Measurements from ENCODE around the gene UQCC3.
"Not testable (repeated sequence)": the region's sequence is repeated elsewhere in the genome, so short reads cannot be mapped to it uniquely, and the experiment has no call there.

Gene UQCC3, protein sequence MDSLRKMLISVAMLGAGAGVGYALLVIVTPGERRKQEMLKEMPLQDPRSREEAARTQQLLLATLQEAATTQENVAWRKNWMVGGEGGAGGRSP

GRCh38 chr11:62671608-62672389, at the start of gene UQCC3, which contains the start of gene LBHD1:
Gene UQCC3, plus strand, starts transcription at chr11:62671673. Its CDS starts 73 bp downstream, at chr11:62671746.
Gene LBHD1, minus strand, starts transcription at chr11:62672267. Its CDS starts 2,236 bp downstream, at chr11:62670031.
- H3K4me1 Mint-ChIP-seq = peaks cover 74% of the 10 kb centered on the region
- no peaks in the 10 kb centered on the region for H3K27me3 Mint-ChIP-seq
- peak within 1 kb of the TSS; percentile 98 for H3K27ac Mint-ChIP-seq
- H3K4me3 Mint-ChIP-seq = peak within 1 kb of the TSS; percentile 99
- H3K9me3 Mint-ChIP-seq = no peaks in the 10 kb centered on the region
- DNase-seq (peak; percentile 78 to 88), ATAC-seq (peak; percentile 91)

DNA sequence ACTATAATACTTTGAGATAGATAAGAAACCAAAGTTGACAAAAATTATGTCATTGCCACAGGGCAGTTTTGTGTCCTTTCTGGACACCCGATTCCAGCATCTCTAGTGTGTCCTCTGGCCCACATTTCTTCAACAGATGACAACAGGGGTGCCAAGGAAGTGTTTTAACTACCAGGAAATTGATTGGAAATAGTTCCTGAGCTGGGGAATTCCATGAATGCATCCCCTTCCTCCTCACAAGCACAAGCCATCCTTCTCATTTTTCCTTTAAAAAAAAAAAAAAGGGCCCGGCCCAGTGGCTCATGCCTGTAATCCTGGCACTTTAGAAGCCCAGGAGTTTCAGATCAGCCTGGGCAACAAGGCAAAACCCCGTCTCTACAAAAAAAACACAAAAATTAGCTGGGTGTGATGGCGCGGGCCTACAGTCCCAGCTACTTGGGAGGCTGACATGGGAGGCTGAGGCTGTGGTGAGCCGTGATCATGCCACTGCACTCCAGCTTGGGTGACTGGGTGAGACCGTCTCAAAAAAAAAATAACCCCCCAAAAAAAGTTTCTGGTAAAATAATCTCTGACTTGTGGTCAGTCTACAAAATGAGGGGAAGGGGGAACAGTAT, 48.9 kb upstream of the UQCC3 start:
- peaks cover 45% of the 10 kb centered on the region for H3K4me1 Mint-ChIP-seq
- peak overlapping the region; percentile 93 to 94 for H3K27ac Mint-ChIP-seq
- H3K9me3 Mint-ChIP-seq = no peaks in the 10 kb centered on the region
- DNase-seq (no peak), ATAC-seq (no peak)
- peak overlapping the region; percentile 78 to 89 for H3K4me3 Mint-ChIP-seq
- no peaks in the 10 kb centered on the region for H3K27me3 Mint-ChIP-seq

GRCh38 chr11:62627713-62628112, 43.8 kb upstream of the UQCC3 start:
- DNase-seq (no peak), ATAC-seq (peak; percentile 58)
- Mint-ChIP-seq H3K27me3 (no peaks in the 10 kb centered on the region), H3K9me3 (no peaks in the 10 kb centered on the region), H3K27ac (no peak overlapping the region), H3K4me1 (peaks cover 21% of the 10 kb centered on the region), H3K4me3 (no peak overlapping the region)

DNA sequence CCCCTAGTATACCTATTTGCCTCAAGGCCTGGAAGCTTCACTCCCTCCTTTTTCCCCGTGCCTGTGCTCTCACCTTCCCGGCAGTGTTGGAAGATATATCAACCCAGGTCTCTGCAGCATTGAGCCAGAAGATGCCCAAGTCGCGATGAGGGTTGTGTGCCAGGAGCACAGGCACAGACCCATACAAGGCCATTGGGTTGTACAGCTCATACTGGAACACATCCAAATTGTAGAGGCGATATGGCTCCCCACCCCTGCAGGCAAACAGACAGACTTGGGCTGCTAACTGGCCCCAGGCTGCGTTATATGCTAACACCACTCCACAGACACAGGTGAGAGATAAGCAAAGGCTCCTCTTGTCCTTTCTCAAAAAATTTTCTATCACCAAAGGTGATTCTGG, 39.0 kb upstream of the UQCC3 start:
- no peak overlapping the region for H3K27ac Mint-ChIP-seq

GRCh38 chr11:62644220-62644619, 27.3 kb upstream of the UQCC3 start:
- Mint-ChIP-seq H3K9me3 (peaks cover 0 to 5% of the 10 kb centered on the region in 2 donors), H3K27ac (peak overlapping the region; percentile 22 to 37), H3K4me1 (peaks cover 65% of the 10 kb centered on the region), H3K4me3 (peak overlapping the region; percentile 35 to 37), H3K27me3 (no peaks in the 10 kb centered on the region)
- ATAC-seq = no peak
- no peak for DNase-seq

More for the DNA sequence above, 39.0 kb upstream of the UQCC3 start:
- no peaks in the 10 kb centered on the region for H3K27me3 Mint-ChIP-seq
- no peak overlapping the region for H3K4me3 Mint-ChIP-seq
- no peak for ATAC-seq
- no peak for DNase-seq
- H3K9me3 Mint-ChIP-seq = no peaks in the 10 kb centered on the region
- H3K4me1 Mint-ChIP-seq = peaks cover 44% of the 10 kb centered on the region

DNA sequence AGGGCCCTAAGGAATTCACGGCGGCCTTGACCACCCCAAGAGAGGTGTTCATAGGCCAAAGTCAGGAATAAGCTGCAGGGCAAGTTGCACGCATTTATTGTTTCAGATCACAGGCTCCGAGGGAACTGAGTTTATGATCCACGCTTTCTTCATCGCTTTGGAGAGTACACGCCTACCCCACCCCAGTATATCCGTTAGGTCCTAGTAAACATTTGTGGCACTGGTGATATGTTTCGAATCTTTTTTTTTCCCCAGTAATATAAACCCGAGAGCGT, 25.9 kb upstream of the UQCC3 start:
- peak; percentile 0 for ATAC-seq
- Mint-ChIP-seq H3K9me3 (no peaks in the 10 kb centered on the region), H3K27ac (peak overlapping the region; percentile 97 to 98), H3K4me1 (peaks cover 59% of the 10 kb centered on the region), H3K27me3 (no peaks in the 10 kb centered on the region), H3K4me3 (peak overlapping the region; percentile 95 to 97)
- no peak for DNase-seq

GRCh38 chr11:62645946-62646824, 25.3 kb upstream of the UQCC3 start, which contains the start of gene GANAB:
Gene GANAB, minus strand, starts transcription at chr11:62646613. Its CDS starts 14 bp downstream, at chr11:62646599.
- Mint-ChIP-seq H3K4me3 (peak within 1 kb of the TSS; percentile 95 to 97), H3K27ac (peak within 1 kb of the TSS; percentile 97 to 98), H3K9me3 (no peaks in the 10 kb centered on the region), H3K4me1 (peaks cover 57% of the 10 kb centered on the region), H3K27me3 (no peaks in the 10 kb centered on the region)
- ATAC-seq (peak; percentile 97), DNase-seq (peak; percentile 97 to 98)

GRCh38 chr11:62646825-62647608, 24.5 kb upstream of the UQCC3 start:
- no peaks in the 10 kb centered on the region for H3K27me3 Mint-ChIP-seq
- H3K27ac Mint-ChIP-seq = peak overlapping the region; percentile 97 to 98
- no peak for ATAC-seq
- H3K9me3 Mint-ChIP-seq = no peaks in the 10 kb centered on the region
- peak overlapping the region; percentile 95 to 97 for H3K4me3 Mint-ChIP-seq
- DNase-seq = no peak
- H3K4me1 Mint-ChIP-seq = peaks cover 54% of the 10 kb centered on the region

GRCh38 chr11:62647609-62648005, 23.9 kb upstream of the UQCC3 start:
- Mint-ChIP-seq H3K4me1 (peaks cover 54% of the 10 kb centered on the region), H3K27ac (no peak overlapping the region), H3K9me3 (no peaks in the 10 kb centered on the region), H3K27me3 (no peaks in the 10 kb centered on the region), H3K4me3 (peak overlapping the region in 1 of 2 donors; percentile 49)
- ATAC-seq (no peak), DNase-seq (no peak)

DNA sequence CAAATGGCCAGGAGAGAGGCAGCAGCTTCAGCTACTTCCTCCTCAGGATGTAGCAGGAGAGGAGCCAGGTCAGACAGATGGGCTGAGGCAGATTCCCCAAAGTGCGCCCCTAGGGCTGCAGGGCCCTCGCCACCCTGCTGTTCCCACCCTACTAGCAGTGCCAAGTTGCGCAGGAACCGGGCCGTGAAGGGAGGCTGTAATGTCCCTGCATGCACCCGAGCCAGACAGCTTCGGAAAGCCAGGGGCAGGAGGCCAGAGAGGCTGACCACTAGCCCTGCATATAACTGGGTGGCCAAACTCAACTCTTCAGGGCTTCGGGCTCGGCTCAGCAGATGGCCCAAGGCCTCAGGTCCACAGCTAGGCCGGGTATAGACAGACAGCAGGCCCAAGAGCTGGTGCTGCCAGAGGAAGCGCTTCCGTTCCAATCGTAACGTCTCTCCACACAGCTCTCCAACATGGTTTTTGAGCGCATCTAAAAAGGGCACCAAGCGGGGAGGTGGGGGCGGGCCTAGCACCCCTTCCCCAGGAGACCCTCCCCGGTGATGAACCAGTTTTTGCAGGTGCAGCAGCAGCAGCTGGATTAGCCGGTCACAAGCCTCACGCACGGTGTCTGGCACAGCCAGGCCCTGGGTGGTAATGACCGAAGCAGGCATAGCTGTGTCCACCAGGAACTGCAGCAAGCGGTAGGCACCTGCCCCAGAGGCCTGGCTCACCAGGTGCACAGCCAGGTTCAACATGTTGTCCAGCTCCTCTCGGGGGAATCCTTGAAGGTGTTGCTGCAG, 23.1 kb upstream of the UQCC3 start:
- Mint-ChIP-seq H3K4me3 (no peak overlapping the region), H3K27ac (no peak overlapping the region), H3K9me3 (no peaks in the 10 kb centered on the region), H3K4me1 (peaks cover 53% of the 10 kb centered on the region), H3K27me3 (no peaks in the 10 kb centered on the region)
- no peak for ATAC-seq
- no peak for DNase-seq

- H3K27me3 Mint-ChIP-seq = no peaks in the 10 kb centered on the region
- H3K9me3 Mint-ChIP-seq = no peaks in the 10 kb centered on the region
- ATAC-seq = no peak
- no peak overlapping the region for H3K4me3 Mint-ChIP-seq
- no peak for DNase-seq
- no peak overlapping the region for H3K27ac Mint-ChIP-seq
- peaks cover 58% of the 10 kb centered on the region for H3K4me1 Mint-ChIP-seq
These were observed 22.5 kb upstream of the UQCC3 start for GRCh38 chr11:62648967-62649364.

DNA sequence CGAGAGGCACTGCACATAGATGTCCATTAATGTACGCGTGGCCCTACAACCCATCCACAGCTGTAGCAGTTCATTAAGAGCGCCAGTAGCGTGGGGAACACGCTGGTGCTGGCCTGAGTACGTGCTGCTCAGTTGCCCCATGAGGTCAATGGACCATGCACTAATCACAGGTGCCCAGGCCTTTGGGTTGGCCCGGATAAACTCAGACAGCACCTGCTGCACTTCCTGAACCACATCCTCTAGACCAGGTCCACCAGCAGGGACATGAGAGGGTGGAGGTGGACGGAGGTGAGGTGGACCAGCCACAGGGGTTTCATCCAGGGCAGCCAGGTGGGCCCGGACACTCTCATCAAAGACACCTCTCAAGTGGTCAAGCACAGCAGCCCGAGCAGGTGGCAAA, 22.0 kb upstream of the UQCC3 start:
- no peak overlapping the region for H3K4me3 Mint-ChIP-seq
- no peak for ATAC-seq
- H3K4me1 Mint-ChIP-seq = peaks cover 58% of the 10 kb centered on the region
- no peak for DNase-seq
- H3K9me3 Mint-ChIP-seq = no peaks in the 10 kb centered on the region
- H3K27me3 Mint-ChIP-seq = no peaks in the 10 kb centered on the region
- peak overlapping the region in 1 of 2 donors; percentile 39 for H3K27ac Mint-ChIP-seq

GRCh38 chr11:62650283-62650682, 21.2 kb upstream of the UQCC3 start:
- H3K9me3 Mint-ChIP-seq, H3K27me3 Mint-ChIP-seq, ATAC-seq, DNase-seq, H3K4me3 Mint-ChIP-seq: not testable (repeated sequence)
- Mint-ChIP-seq H3K27ac (peak overlapping the region in 1 of 2 donors; percentile 91), H3K4me1 (peaks cover 57% of the 10 kb centered on the region)

Measured in stimulated activated naive CD8-positive, alpha-beta T cell treated with anti-CD3 and anti-CD28 coated beads, Interleukin-15, amount 100 ng/mL, for 72 hours (primary cell).